H9 (cell line): ENCODE measurements around the gene ARMC9. TPM values are rescaled to one million over a fixed set of nuclear protein-coding genes. Genes with fewer than 3 reads are reported as not detected.

Experiments used
- DNase-seq: peaks from one replicate; pipeline ENCODE4 v3.0.0-alpha.2; 2017
- H2AFZ ChIP-seq: one replicate; pipeline ENCODE4 v1.6.1; 2013; ENCODE audit warnings: mild to moderate bottlenecking, low read length, control low read depth, moderate library complexity
- H2AK5ac ChIP-seq: 2 replicates; pipeline ENCODE4 v1.6.1; 2013; ENCODE audit warnings: low read length, control low read depth, mixed read lengths; ENCODE audit not compliant: insufficient read length
- H2BK120ac ChIP-seq: one replicate; pipeline ENCODE4 v1.6.1; 2013; ENCODE audit warnings: low read depth, mild to moderate bottlenecking, low read length, control low read depth, inconsistent platforms; ENCODE audit not compliant: poor library complexity, severe bottlenecking
- H2BK12ac ChIP-seq: 2 replicates; pipeline ENCODE4 v1.6.1; 2013; ENCODE audit warnings: low read length, control low read depth, mixed read lengths, low read depth; ENCODE audit not compliant: insufficient read length
- H2BK15ac ChIP-seq: 2 replicates; pipeline ENCODE4 v1.6.1; 2013; ENCODE audit warnings: low read depth, low read length, control low read depth
- H2BK20ac ChIP-seq: one replicate; pipeline ENCODE4 v1.6.1; 2013; ENCODE audit warnings: low read depth, mild to moderate bottlenecking, low read length, control low read depth, inconsistent platforms; ENCODE audit not compliant: poor library complexity, severe bottlenecking
- H2BK5ac ChIP-seq: 2 replicates; pipeline ENCODE4 v1.6.1; 2013; ENCODE audit warnings: low read length, control low read depth, mixed read lengths; ENCODE audit not compliant: insufficient read length
- H3K14ac ChIP-seq: 2 replicates; pipeline ENCODE4 v1.6.1; 2013; ENCODE audit warnings: low read length, control low read depth; ENCODE audit not compliant: insufficient read depth
- H3K18ac ChIP-seq: 2 replicates; pipeline ENCODE4 v1.6.1; 2013; ENCODE audit warnings: low read depth, mild to moderate bottlenecking, mixed read lengths, low read length, control low read depth; ENCODE audit not compliant: insufficient read length
- H3K23ac ChIP-seq: 2 replicates; pipeline ENCODE4 v1.6.1; 2013; ENCODE audit warnings: low read length, control low read depth, mixed read lengths, low read depth; ENCODE audit not compliant: insufficient read length
- H3K23me2 ChIP-seq: 2 replicates; pipeline ENCODE4 v1.6.1; 2013; ENCODE audit warnings: low read depth, mild to moderate bottlenecking, mixed read lengths, low read length, control low read depth; ENCODE audit not compliant: insufficient read length, poor library complexity, severe bottlenecking
- H3K27ac ChIP-seq: 2 replicates; pipeline ENCODE4 v1.5.1; 2013; ENCODE audit warnings: low read length, control low read depth, mixed read lengths, low read depth; ENCODE audit not compliant: insufficient read length
- H3K27me3 ChIP-seq: 2 replicates; pipeline ENCODE4 v1.6.1; 2013; ENCODE audit warnings: low read length, control low read depth, inconsistent platforms; ENCODE audit not compliant: insufficient read depth
- H3K4ac ChIP-seq: 2 replicates; pipeline ENCODE4 v1.6.1; 2013; ENCODE audit warnings: low read depth, mild to moderate bottlenecking, control low read depth, inconsistent platforms, low read length, moderate library complexity
- H3K4me1 ChIP-seq: 2 replicates; pipeline ENCODE4 v1.6.1; 2013; ENCODE audit warnings: low read length, control low read depth, inconsistent platforms; ENCODE audit not compliant: insufficient read depth
- H3K4me2 ChIP-seq: 2 replicates; pipeline ENCODE4 v1.6.1; 2013; ENCODE audit warnings: low read length, control low read depth, mixed read lengths; ENCODE audit not compliant: insufficient read length, insufficient read depth
- H3K56ac ChIP-seq: 2 replicates; pipeline ENCODE4 v1.6.1; 2013; ENCODE audit warnings: low read depth, mild to moderate bottlenecking, mixed read lengths, low read length, control low read depth; ENCODE audit not compliant: insufficient read length
- H3K79me1 ChIP-seq: 2 replicates; pipeline ENCODE4 v1.6.1; 2013; ENCODE audit warnings: low read depth, mild to moderate bottlenecking, moderate library complexity, low read length, control low read depth, inconsistent platforms; ENCODE audit not compliant: insufficient read depth, poor library complexity, severe bottlenecking
- H3K79me2 ChIP-seq: 2 replicates; pipeline ENCODE4 v1.6.1; 2013; ENCODE audit warnings: low read length, control low read depth, inconsistent platforms; ENCODE audit not compliant: insufficient read depth
- H3K9ac ChIP-seq: 2 replicates; pipeline ENCODE4 v1.6.1; 2013; ENCODE audit warnings: low read length, control low read depth, mixed read lengths; ENCODE audit not compliant: insufficient read length; ENCODE audit errors: extremely low read depth
- H3K9me3 ChIP-seq: one replicate; pipeline ENCODE4 v1.6.1; 2013; ENCODE audit warnings: low read depth, low read length, inconsistent platforms; ENCODE audit not compliant: control insufficient read depth
- H3T11ph ChIP-seq: one replicate; pipeline ENCODE4 v1.6.1; 2013; ENCODE audit warnings: mild to moderate bottlenecking, low read length, control low read depth, inconsistent platforms
- H4K20me1 ChIP-seq: one replicate; pipeline ENCODE4 v1.6.1; 2013; ENCODE audit not compliant: control insufficient read depth, insufficient read length, insufficient read depth
- H4K5ac ChIP-seq: 2 replicates; pipeline ENCODE4 v1.6.1; 2013; ENCODE audit warnings: low read depth, mild to moderate bottlenecking, mixed read lengths, low read length, control low read depth; ENCODE audit not compliant: insufficient read length
- H4K8ac ChIP-seq: replicated peaks from 2 replicates; pipeline ENCODE4 v1.6.1; 2013; ENCODE audit warnings: low read length, control low read depth, mixed read lengths, low read depth; ENCODE audit not compliant: insufficient read length
- H4K91ac ChIP-seq: 2 replicates; pipeline ENCODE4 v1.6.1; 2013; ENCODE audit warnings: low read depth, mild to moderate bottlenecking, moderate library complexity, mixed read lengths, low read length, control low read depth; ENCODE audit not compliant: insufficient read length
- H3K27ac Mint-ChIP-seq, 3 experiments: 2 replicates in 2 of 3; 3 replicates in 1 of 3; pipeline ENCODE4 v1.8.0; 2020 to 2021; ENCODE audit warnings: mixed read lengths in 3 of 3, mild to moderate bottlenecking in 1 of 3, moderate library complexity in 1 of 3
- H3K27me3 Mint-ChIP-seq: 2 replicates; pipeline ENCODE4 v1.8.0; 2021; ENCODE audit warnings: low read depth, mild to moderate bottlenecking, moderate library complexity, mixed read lengths
- H3K36me3 Mint-ChIP-seq, 3 experiments: 2 replicates in 2 of 3; 3 replicates in 1 of 3; pipeline ENCODE4 v1.8.0; 2020 to 2021; ENCODE audit warnings: low read depth in 3 of 3, mixed read lengths in 3 of 3; ENCODE audit not compliant: insufficient read depth in 1 of 3
- H3K4me1 Mint-ChIP-seq, 2 experiments: 2 replicates each; pipeline ENCODE4 v1.8.0; 2020; ENCODE audit warnings: mixed read lengths in 2 of 2
- H3K4me3 Mint-ChIP-seq, 2 experiments: 2 replicates in 1 of 2; 3 replicates in 1 of 2; pipeline ENCODE4 v1.8.0; 2020 to 2021; ENCODE audit warnings: mild to moderate bottlenecking in 2 of 2, mixed read lengths in 2 of 2, moderate library complexity in 1 of 2
- H3K9me3 Mint-ChIP-seq, 2 experiments: 2 replicates in 1 of 2; 3 replicates in 1 of 2; pipeline ENCODE4 v1.8.0; 2020; ENCODE audit warnings: mild to moderate bottlenecking in 2 of 2, mixed read lengths in 2 of 2, moderate library complexity in 1 of 2
- CTCF ChIP-seq: fragments of 200-600 bp; sonication (generic); conservative IDR thresholded peaks from 3 replicates; pipeline ENCODE4 v1.8.0; 2021; ENCODE audit warnings: antibody characterized with exemption, mild to moderate bottlenecking
- WGBS: extraction: QIAGEN DNeasy Blood & Tissue Kit; methylation state at CpG from one replicate; pipeline ENCODE4 v1.1.7; 2013; ENCODE audit warnings: missing lambda C conversion rate, low lambda C conversion rate, mixed read lengths; ENCODE audit not compliant: insufficient read length; ENCODE audit errors: extremely low coverage; 5-methylcytosine and 5-hydroxymethylcytosine counted together
- total RNA-seq: library from RNA; stranded (reverse); gene quantifications from 2 replicates; pipeline ENCODE4 v1.2.1, GENCODE V29; 2021

Gene ARMC9
- total RNA-seq, 1 experiment from 2014 or later, result 37.6 TPM

- H3K4ac ChIP-seq, result no peak overlapping the region
- Mint-ChIP-seq H3K4me1 (peaks cover 0 to 2% of the 10 kb centered on the region in 2 experiments; a peak in 1 of 4 replicates), H3K9me3 (no peaks in the 10 kb centered on the region), H3K4me3 (no peak overlapping the region), H3K27ac (no peak overlapping the region), H3K36me3 (peaks cover 2 to 19% (median 5%) of the 10 kb centered on the region in 3 experiments; a peak in 6 of 7 replicates), H3K27me3 (no peaks in the 10 kb centered on the region)
- H3K14ac ChIP-seq, result no peak overlapping the region
- H3K27me3 ChIP-seq, result no peaks in the 10 kb centered on the region
- H3K23me2 ChIP-seq, result no peaks in the 10 kb centered on the region
- H2BK20ac ChIP-seq, result no peak overlapping the region
- TF ChIP-seq CTCF, result no peak
- H4K91ac ChIP-seq, result no peak overlapping the region
- no peaks in the 10 kb centered on the region for H4K20me1 ChIP-seq
- H4K5ac ChIP-seq, result no peak overlapping the region
- H3K23ac ChIP-seq, result no peak overlapping the region
- no peaks in the 10 kb centered on the region for H3K4me1 ChIP-seq
- no peak overlapping the region for H3K18ac ChIP-seq
- H2BK12ac ChIP-seq, result no peak overlapping the region
- H3K79me1 ChIP-seq, result no peaks in the 10 kb centered on the region
- H2AK5ac ChIP-seq, result no peak overlapping the region
- no peak for DNase-seq
- no peak overlapping the region for H3K4me2 ChIP-seq
- H2BK120ac ChIP-seq, result no peak overlapping the region
- H2AFZ ChIP-seq, result no peak overlapping the region
- H3T11ph ChIP-seq, result no peak overlapping the region
- no peaks in the 10 kb centered on the region for H3K9me3 ChIP-seq
- H2BK15ac ChIP-seq, result no peak overlapping the region
- WGBS, result no CpG with 5 or more reads among the region's 7 CpGs
- no peak overlapping the region for H3K27ac ChIP-seq
- H3K56ac ChIP-seq, result no peak overlapping the region
- H2BK5ac ChIP-seq, result no peak overlapping the region
- H3K9ac ChIP-seq, result no peak overlapping the region
- H4K8ac ChIP-seq, result no peak overlapping the region
- no peaks in the 10 kb centered on the region for H3K79me2 ChIP-seq
Measured at GRCh38 chr2:231288590-231288989, 90.2 kb downstream of the ARMC9 start.
